ENCODE data around the gene UNC5C. TPM values are rescaled to one million over a fixed set of nuclear protein-coding genes. Genes with fewer than 3 reads are reported as not detected.

Gene UNC5C
- total and polyA plus RNA-seq, 10 of the 15 experiments (the other 5 are each of a cell fraction or from before 2014, with no cell fraction given), result 0.02 to 2.0 (median 0.15) TPM; not detected in 1

- TF ChIP-seq IRF4 (IDR thresholded peaks at IDR 0.05; ENCODE audit: low read depth, low read length) (no peak), POLR2AphosphoS2 (IDR thresholded peaks at IDR 0.05; ENCODE audit: low read depth, low read length) (no peak), RAD21 (IDR thresholded peaks at IDR 0.05; ENCODE audit: insufficient read depth, low read depth, low read length) (no peak), IRF5 (IDR thresholded peaks at IDR 0.05; ENCODE audit: borderline replicate concordance) (no peak), POLR2A (IDR thresholded peaks at IDR 0.05; ENCODE audit: low read depth, low read length) (no peak), GATAD2B (conservative IDR thresholded peaks at IDR 0.05; ENCODE audit: low read depth) (no peak)
- TF ChIP-seq, protein P1, sequence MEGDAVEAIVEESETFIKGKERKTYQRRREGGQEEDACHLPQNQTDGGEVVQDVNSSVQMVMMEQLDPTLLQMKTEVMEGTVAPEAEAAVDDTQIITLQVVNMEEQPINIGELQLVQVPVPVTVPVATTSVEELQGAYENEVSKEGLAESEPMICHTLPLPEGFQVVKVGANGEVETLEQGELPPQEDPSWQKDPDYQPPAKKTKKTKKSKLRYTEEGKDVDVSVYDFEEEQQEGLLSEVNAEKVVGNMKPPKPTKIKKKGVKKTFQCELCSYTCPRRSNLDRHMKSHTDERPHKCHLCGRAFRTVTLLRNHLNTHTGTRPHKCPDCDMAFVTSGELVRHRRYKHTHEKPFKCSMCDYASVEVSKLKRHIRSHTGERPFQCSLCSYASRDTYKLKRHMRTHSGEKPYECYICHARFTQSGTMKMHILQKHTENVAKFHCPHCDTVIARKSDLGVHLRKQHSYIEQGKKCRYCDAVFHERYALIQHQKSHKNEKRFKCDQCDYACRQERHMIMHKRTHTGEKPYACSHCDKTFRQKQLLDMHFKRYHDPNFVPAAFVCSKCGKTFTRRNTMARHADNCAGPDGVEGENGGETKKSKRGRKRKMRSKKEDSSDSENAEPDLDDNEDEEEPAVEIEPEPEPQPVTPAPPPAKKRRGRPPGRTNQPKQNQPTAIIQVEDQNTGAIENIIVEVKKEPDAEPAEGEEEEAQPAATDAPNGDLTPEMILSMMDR (IDR thresholded peaks at IDR 0.05 in 2 of 3, conservative IDR thresholded peaks at IDR 0.05 in 1 of 3; ENCODE audit: control insufficient read depth in 2 of 3, extremely low read depth in 1 of 3, insufficient read depth in 1 of 3, low read depth in 3 of 3, low read length in 3 of 3), result no peak
Measured at GRCh38 chr4:95358421-95358820, 190.4 kb downstream of the UNC5C start (continued).

DNA sequence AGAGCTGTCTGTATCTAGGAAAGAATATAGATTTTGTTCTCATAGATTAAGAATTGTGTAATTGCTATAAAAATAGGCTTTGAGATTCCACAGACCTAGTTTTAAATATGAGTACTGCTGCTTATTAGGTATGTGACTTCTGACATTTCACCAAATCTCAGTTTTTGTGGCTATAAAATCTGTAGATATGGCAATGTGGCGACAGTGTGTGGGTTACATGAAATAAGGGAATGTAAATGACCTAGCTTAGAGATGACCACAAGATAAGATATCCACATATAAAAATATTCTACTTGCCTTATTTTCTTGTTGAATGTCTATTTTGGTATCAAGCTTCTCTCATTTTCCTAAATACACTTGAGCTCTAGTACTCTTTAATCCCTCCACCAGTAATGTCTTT is 193.8 kb downstream of the UNC5C start:
- H3K79me2 ChIP-seq (ENCODE audit: control insufficient read depth, insufficient read depth, low read length), result no peaks in the 10 kb centered on the region
- H3K36me3 ChIP-seq (ENCODE audit: control insufficient read depth in 2 of 2, insufficient read depth in 2 of 2, low read length in 1 of 2), result no peaks in the 10 kb centered on the region
- FAIRE-seq (no peak), ATAC-seq (no peak), DNase-seq (ENCODE audit: low read depth, low spot score) (no peak)
- no peak overlapping the region for H3K9ac ChIP-seq (ENCODE audit: control insufficient read depth, insufficient read depth, low read length)
- WGBS (ENCODE audit: insufficient coverage, insufficient replicate concordance, low lambda C conversion rate, missing lambda C conversion rate), result 0% methylated on average over 1 of the region's 1 CpG
- ChIA-PET RAD21 (ENCODE audit: unreplicated experiment) (interaction anchor here (0.7 kb wide), 1 partner anchor 155 kb away, joined by 3 read pairs; no protein-coding TSS in a partner anchor), POLR2A (no interaction called here), SMC1A (ENCODE audit: uncharacterized antibody, unreplicated experiment) (no interaction called here), CTCF (no interaction called here)
- H3K4me1 ChIP-seq (ENCODE audit: control insufficient read depth, insufficient read depth, low read length), result no peaks in the 10 kb centered on the region
- no peaks in the 10 kb centered on the region for H3K27me3 ChIP-seq (replicated peaks in 1 of 2; ENCODE audit: control insufficient read depth in 2 of 2, insufficient read depth in 2 of 2, low read length in 1 of 2)
- H2AFZ ChIP-seq (ENCODE audit: control insufficient read depth, low read depth, low read length), result no peak overlapping the region
- intact Hi-C loops (cut with micrococcal nuclease; ENCODE audit: unreplicated experiment), result no loop called here
- no peak overlapping the region for H3K4me3 ChIP-seq
- no peaks in the 10 kb centered on the region for H3K9me3 ChIP-seq (replicated peaks; ENCODE audit: control insufficient read depth, insufficient read depth, low read length)
- H3K27ac ChIP-seq (ENCODE audit: control insufficient read depth, insufficient read depth), result no peak overlapping the region
- H4K20me1 ChIP-seq (ENCODE audit: control insufficient read depth, insufficient read depth), result no peaks in the 10 kb centered on the region
- no peak overlapping the region for H3K4me2 ChIP-seq (ENCODE audit: control insufficient read depth, insufficient read depth)
- in situ Hi-C loops (cut with MboI), result no loop called here
- BruUV-seq (replicated peaks), result no TSS peak
- TF ChIP-seq IKZF1 (conservative IDR thresholded peaks at IDR 0.05) (no peak), SREBF1 (IDR thresholded peaks at IDR 0.05; ENCODE audit: low read length) (no peak), CREM (IDR thresholded peaks at IDR 0.05; ENCODE audit: low read depth) (no peak), ZNF24 (IDR thresholded peaks at IDR 0.05) (no peak), MEF2A (IDR thresholded peaks at IDR 0.05; ENCODE audit: insufficient read depth, low read depth, low read length) (no peak), TCF3 (IDR thresholded peaks at IDR 0.05; ENCODE audit: borderline replicate concordance, insufficient read depth, low read depth, low read length) (no peak)
- TF ChIP-seq, protein P2, sequence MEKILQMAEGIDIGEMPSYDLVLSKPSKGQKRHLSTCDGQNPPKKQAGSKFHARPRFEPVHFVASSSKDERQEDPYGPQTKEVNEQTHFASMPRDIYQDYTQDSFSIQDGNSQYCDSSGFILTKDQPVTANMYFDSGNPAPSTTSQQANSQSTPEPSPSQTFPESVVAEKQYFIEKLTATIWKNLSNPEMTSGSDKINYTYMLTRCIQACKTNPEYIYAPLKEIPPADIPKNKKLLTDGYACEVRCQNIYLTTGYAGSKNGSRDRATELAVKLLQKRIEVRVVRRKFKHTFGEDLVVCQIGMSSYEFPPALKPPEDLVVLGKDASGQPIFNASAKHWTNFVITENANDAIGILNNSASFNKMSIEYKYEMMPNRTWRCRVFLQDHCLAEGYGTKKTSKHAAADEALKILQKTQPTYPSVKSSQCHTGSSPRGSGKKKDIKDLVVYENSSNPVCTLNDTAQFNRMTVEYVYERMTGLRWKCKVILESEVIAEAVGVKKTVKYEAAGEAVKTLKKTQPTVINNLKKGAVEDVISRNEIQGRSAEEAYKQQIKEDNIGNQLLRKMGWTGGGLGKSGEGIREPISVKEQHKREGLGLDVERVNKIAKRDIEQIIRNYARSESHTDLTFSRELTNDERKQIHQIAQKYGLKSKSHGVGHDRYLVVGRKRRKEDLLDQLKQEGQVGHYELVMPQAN (conservative IDR thresholded peaks at IDR 0.05), result no peak
- TF ChIP-seq, protein P3, sequence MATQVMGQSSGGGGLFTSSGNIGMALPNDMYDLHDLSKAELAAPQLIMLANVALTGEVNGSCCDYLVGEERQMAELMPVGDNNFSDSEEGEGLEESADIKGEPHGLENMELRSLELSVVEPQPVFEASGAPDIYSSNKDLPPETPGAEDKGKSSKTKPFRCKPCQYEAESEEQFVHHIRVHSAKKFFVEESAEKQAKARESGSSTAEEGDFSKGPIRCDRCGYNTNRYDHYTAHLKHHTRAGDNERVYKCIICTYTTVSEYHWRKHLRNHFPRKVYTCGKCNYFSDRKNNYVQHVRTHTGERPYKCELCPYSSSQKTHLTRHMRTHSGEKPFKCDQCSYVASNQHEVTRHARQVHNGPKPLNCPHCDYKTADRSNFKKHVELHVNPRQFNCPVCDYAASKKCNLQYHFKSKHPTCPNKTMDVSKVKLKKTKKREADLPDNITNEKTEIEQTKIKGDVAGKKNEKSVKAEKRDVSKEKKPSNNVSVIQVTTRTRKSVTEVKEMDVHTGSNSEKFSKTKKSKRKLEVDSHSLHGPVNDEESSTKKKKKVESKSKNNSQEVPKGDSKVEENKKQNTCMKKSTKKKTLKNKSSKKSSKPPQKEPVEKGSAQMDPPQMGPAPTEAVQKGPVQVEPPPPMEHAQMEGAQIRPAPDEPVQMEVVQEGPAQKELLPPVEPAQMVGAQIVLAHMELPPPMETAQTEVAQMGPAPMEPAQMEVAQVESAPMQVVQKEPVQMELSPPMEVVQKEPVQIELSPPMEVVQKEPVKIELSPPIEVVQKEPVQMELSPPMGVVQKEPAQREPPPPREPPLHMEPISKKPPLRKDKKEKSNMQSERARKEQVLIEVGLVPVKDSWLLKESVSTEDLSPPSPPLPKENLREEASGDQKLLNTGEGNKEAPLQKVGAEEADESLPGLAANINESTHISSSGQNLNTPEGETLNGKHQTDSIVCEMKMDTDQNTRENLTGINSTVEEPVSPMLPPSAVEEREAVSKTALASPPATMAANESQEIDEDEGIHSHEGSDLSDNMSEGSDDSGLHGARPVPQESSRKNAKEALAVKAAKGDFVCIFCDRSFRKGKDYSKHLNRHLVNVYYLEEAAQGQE (IDR thresholded peaks at IDR 0.05; ENCODE audit: low read depth, low read length), result no peak

Measured in GM12878 (cell line).